ENCODE measurements around the gene THAP7.

- TF ChIP-seq CTCF (IDR thresholded peaks at IDR 0.05) (no peak), ZFX (IDR thresholded peaks at IDR 0.05; ENCODE audit: borderline replicate concordance) (no peak)
These were observed 48.0 kb downstream of the THAP7 start for GRCh38 chr22:20953668-20954500.
